ENCODE results near the gene SMIM28. TPM values are rescaled to one million over a fixed set of nuclear protein-coding genes. Genes with fewer than 3 reads are reported as not detected.

The SMIM28 gene
- total RNA-seq, 1 experiment from 2014 or later: not detected

GRCh38 chr6:138372711-138373463 is 4.8 kb upstream of the SMIM28 start:
- ChIA-PET CTCF (no interaction called here), POLR2A (no interaction called here)
- Mint-ChIP-seq H3K27ac (ENCODE audit: unreplicated experiment) (no peak overlapping the region), H3K9me3 (ENCODE audit: unreplicated experiment) (peaks cover 2% of the 10 kb centered on the region), H3K4me1 (ENCODE audit: low read depth, unreplicated experiment) (peaks cover 17% of the 10 kb centered on the region), H3K36me3 (ENCODE audit: insufficient read depth, unreplicated experiment) (no peaks in the 10 kb centered on the region), H3K4me3 (ENCODE audit: unreplicated experiment) (no peak overlapping the region), H3K27me3 (ENCODE audit: insufficient read depth, unreplicated experiment) (no peaks in the 10 kb centered on the region)
- Histone ChIP-seq H3K4me3 (ENCODE audit: low read depth, low read length) (no peak overlapping the region), H3K4me1 (peaks cover 21% of the 10 kb centered on the region), H3K27me3 (replicated peaks; ENCODE audit: control insufficient read depth, insufficient read depth, low read length) (no peaks in the 10 kb centered on the region), H3K9me3 (no peaks in the 10 kb centered on the region), H3K36me3 (ENCODE audit: control insufficient read depth, insufficient read depth, low read length) (no peaks in the 10 kb centered on the region)
- no peak for TF ChIP-seq CTCF (IDR thresholded peaks at IDR 0.05; ENCODE audit: insufficient read depth in 1 of 2, low read depth in 1 of 2, low read length in 1 of 2, severe bottlenecking in 1 of 2, unreplicated experiment in 1 of 2)
- DNase-seq: no peak
- intact Hi-C loops (cut with micrococcal nuclease; ENCODE audit: unreplicated experiment): no loop called here
- no TSS peak for BruUV-seq (replicated peaks)

GRCh38 chr6:138374230-138374629 is 3.5 kb upstream of the SMIM28 start:
- intact Hi-C loops (cut with micrococcal nuclease; ENCODE audit: unreplicated experiment): no loop called here
- Histone ChIP-seq H3K4me1 (peaks cover 21% of the 10 kb centered on the region), H3K36me3 (ENCODE audit: control insufficient read depth, insufficient read depth, low read length) (no peaks in the 10 kb centered on the region), H3K9me3 (no peaks in the 10 kb centered on the region), H3K4me3 (ENCODE audit: low read depth, low read length) (no peak overlapping the region), H3K27me3 (replicated peaks; ENCODE audit: control insufficient read depth, insufficient read depth, low read length) (no peaks in the 10 kb centered on the region)
- TF ChIP-seq CTCF (IDR thresholded peaks at IDR 0.05; ENCODE audit: insufficient read depth in 1 of 2, low read depth in 1 of 2, low read length in 1 of 2, severe bottlenecking in 1 of 2, unreplicated experiment in 1 of 2): no peak
- no peaks in the 10 kb centered on the region for H3K27me3 Mint-ChIP-seq (ENCODE audit: insufficient read depth, unreplicated experiment)
- H3K36me3 Mint-ChIP-seq (ENCODE audit: insufficient read depth, unreplicated experiment): no peaks in the 10 kb centered on the region
- CTCF ChIA-PET: no interaction called here
- no peaks in the 10 kb centered on the region for H3K9me3 Mint-ChIP-seq (ENCODE audit: unreplicated experiment)
- DNase-seq: no peak
- H3K27ac Mint-ChIP-seq (ENCODE audit: unreplicated experiment): no peak overlapping the region
- H3K4me3 Mint-ChIP-seq (ENCODE audit: unreplicated experiment): no peak overlapping the region
- peaks cover 17% of the 10 kb centered on the region for H3K4me1 Mint-ChIP-seq (ENCODE audit: low read depth, unreplicated experiment)
- POLR2A ChIA-PET: no interaction called here
- no TSS peak for BruUV-seq (replicated peaks)

GRCh38 chr6:138374815-138375214 is 2.9 kb upstream of the SMIM28 start:
- Histone ChIP-seq H3K4me3 (ENCODE audit: low read depth, low read length) (no peak overlapping the region), H3K36me3 (ENCODE audit: control insufficient read depth, insufficient read depth, low read length) (no peaks in the 10 kb centered on the region), H3K27me3 (replicated peaks; ENCODE audit: control insufficient read depth, insufficient read depth, low read length) (no peaks in the 10 kb centered on the region), H3K9me3 (no peaks in the 10 kb centered on the region; the same call in 1 of the 2 replicates), H3K4me1 (peaks cover 21% of the 10 kb centered on the region)
- no TSS peak for BruUV-seq (replicated peaks)
- DNase-seq: no peak
- TF ChIP-seq CTCF (IDR thresholded peaks at IDR 0.05; ENCODE audit: insufficient read depth in 1 of 2, low read depth in 1 of 2, low read length in 1 of 2, severe bottlenecking in 1 of 2, unreplicated experiment in 1 of 2): no peak
- ChIA-PET CTCF (no interaction called here), POLR2A (no interaction called here)
- H3K4me1 Mint-ChIP-seq (ENCODE audit: low read depth, unreplicated experiment): peaks cover 14% of the 10 kb centered on the region
- no peak overlapping the region for H3K4me3 Mint-ChIP-seq (ENCODE audit: unreplicated experiment)
- H3K36me3 Mint-ChIP-seq (ENCODE audit: insufficient read depth, unreplicated experiment): no peaks in the 10 kb centered on the region
- no peaks in the 10 kb centered on the region for H3K27me3 Mint-ChIP-seq (ENCODE audit: insufficient read depth, unreplicated experiment)
- H3K27ac Mint-ChIP-seq (ENCODE audit: unreplicated experiment): no peak overlapping the region
- no peaks in the 10 kb centered on the region for H3K9me3 Mint-ChIP-seq (ENCODE audit: unreplicated experiment)
- intact Hi-C loops (cut with micrococcal nuclease; ENCODE audit: unreplicated experiment): no loop called here
